C4-2B (cell line): ENCODE data around the gene HMX1.

Experiments used
- CTCF ChIP-seq: fragments of 450-650 bp; conservative IDR thresholded peaks from 2 replicates; pipeline ENCODE4 v1.5.1; 2017; ENCODE audit warnings: mild to moderate bottlenecking
- ZFX ChIP-seq: fragments of 450-650 bp; IDR thresholded peaks from 2 replicates; pipeline ENCODE4 v1.6.1; 2017

GRCh38 chr4:8866421-8866820 lies 5.2 kb downstream of the HMX1 start:
- TF ChIP-seq CTCF (no peak), ZFX (no peak)
